OCI-LY3 (cell line): ENCODE data around the gene FAM156A.
"Not testable (repeated sequence)": the region's sequence is repeated elsewhere in the genome, so short reads cannot be mapped to it uniquely, and the experiment has no call there.

Source experiments
- CTCF ChIP-seq: fragments of 200-600, 300-600 bp; sonication (generic); IDR thresholded peaks from 2 replicates; pipeline ENCODE4 v1.5.1; 2014; ENCODE audit warnings: antibody characterized with exemption, low read length, low read depth
- EZH2phosphoT487 ChIP-seq: fragments of 200-600 bp; shearing (Covaris generic); IDR thresholded peaks from 2 replicates; pipeline ENCODE4 v1.6.1; 2018; ENCODE audit warnings: antibody characterized with exemption, mixed run types, low read depth

DNA sequence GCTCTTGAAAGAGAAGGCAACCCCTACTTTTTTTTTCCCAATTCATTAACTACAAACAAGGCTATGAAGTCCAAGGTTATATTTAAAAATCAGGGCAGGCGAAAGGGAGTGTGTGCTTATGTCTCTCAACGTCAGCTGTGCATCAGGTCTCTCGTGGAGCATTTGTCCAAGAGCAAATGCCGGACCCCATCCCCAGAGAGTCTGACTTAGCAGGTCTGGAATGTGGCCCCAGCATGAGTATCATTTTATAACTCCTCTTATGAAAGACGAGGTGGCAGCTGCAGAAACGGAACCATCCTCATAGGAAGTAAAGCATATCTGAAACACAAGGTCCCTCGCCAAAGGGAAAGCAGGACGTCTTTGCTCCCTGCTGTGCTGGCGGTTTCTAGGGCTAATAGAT lies 44.6 kb downstream of the FAM156A start:
- not testable (repeated sequence) for TF ChIP-seq CTCF, EZH2phosphoT487
